AG04450 (cell line): ENCODE results near the gene ATP2B2. TPM values are rescaled to one million over a fixed set of nuclear protein-coding genes. Genes with fewer than 3 reads are reported as not detected.

Source experiments
- CTCF ChIA-PET: fragments of 300-600, 350-600 bp; formaldehyde crosslinking; extraction: SDS; loops from one replicate; lab custom pipeline; 2022; ENCODE audit warnings: antibody characterized with exemption, inconsistent platforms; lab: Charles Lee
- POLR2A ChIA-PET: fragments of 350-600 bp; formaldehyde crosslinking; extraction: SDS; loops from one replicate; lab custom pipeline; 2021; ENCODE audit warnings: antibody characterized with exemption, inconsistent platforms; lab: Yijun Ruan, JAX
- DNase-seq: peaks from one replicate; pipeline ENCODE4 v3.0.0-alpha.2; 2011; ENCODE audit warnings: low read depth, low spot score
- H3K27ac ChIP-seq: one replicate; pipeline ENCODE4 v1.5.1; 2012; ENCODE audit warnings: low read depth, low read length, control low read depth
- H3K27me3 ChIP-seq: one replicate; pipeline ENCODE4 v1.6.0; 2012; ENCODE audit warnings: low read length; ENCODE audit not compliant: control insufficient read depth, insufficient read depth
- H3K4me3 ChIP-seq: 2 replicates; pipeline ENCODE4 v1.5.1; 2011; ENCODE audit warnings: mild to moderate bottlenecking, low read depth, low read length, control low read depth
- H3K9me3 ChIP-seq: 2 replicates; pipeline ENCODE4 v1.5.1; 2012; ENCODE audit warnings: low read length; ENCODE audit not compliant: control insufficient read depth, insufficient read depth
- polyA plus RNA-seq: library from polyadenylated mRNA; depleted of rRNA; stranded (reverse); fragments of >200 nt; gene quantifications from 2 replicates; pipeline ENCODE4 v1.2.3, GENCODE V29; 2011
- TF ChIP-seq, protein P1 (sequence below): IDR thresholded peaks from 2 replicates; pipeline ENCODE4 v1.5.1; 2011; ENCODE audit warnings: low read depth, low read length, control low read depth, inconsistent platforms

ATP2B2 gene
- polyA plus RNA-seq, 1 experiment, result 0.01 TPM

- DNase-seq, result no peak
- ChIA-PET POLR2A (no interaction called here), CTCF (no interaction called here)
- Histone ChIP-seq H3K27ac (no peak overlapping the region), H3K27me3 (peaks cover 37% of the 10 kb centered on the region), H3K4me3 (no peak overlapping the region), H3K9me3 (no peaks in the 10 kb centered on the region)
- TF ChIP-seq, protein P1, sequence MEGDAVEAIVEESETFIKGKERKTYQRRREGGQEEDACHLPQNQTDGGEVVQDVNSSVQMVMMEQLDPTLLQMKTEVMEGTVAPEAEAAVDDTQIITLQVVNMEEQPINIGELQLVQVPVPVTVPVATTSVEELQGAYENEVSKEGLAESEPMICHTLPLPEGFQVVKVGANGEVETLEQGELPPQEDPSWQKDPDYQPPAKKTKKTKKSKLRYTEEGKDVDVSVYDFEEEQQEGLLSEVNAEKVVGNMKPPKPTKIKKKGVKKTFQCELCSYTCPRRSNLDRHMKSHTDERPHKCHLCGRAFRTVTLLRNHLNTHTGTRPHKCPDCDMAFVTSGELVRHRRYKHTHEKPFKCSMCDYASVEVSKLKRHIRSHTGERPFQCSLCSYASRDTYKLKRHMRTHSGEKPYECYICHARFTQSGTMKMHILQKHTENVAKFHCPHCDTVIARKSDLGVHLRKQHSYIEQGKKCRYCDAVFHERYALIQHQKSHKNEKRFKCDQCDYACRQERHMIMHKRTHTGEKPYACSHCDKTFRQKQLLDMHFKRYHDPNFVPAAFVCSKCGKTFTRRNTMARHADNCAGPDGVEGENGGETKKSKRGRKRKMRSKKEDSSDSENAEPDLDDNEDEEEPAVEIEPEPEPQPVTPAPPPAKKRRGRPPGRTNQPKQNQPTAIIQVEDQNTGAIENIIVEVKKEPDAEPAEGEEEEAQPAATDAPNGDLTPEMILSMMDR, result no peak
Measured at GRCh38 chr3:10524270-10524669, 18.9 kb upstream of the ATP2B2 start.

DNA sequence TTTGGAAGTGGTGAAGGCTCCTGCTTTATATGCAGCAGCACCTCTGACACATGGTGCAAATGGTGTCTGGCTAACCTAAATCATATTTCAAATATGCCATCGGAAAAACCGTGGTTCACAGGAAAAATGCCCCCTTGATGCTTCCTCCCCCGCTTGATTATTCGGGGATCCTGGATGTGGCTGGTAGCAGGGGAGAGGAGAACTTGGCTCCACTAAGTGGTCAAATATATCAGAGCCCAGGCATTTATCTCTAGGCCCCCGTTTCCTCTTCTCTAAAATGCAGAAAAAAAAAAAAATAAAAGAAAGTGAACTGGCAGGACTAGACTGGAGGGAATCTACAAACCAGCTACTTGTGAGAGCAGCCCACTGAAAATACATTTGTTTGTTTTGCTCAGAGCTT lies 18.2 kb upstream of the ATP2B2 start:
- CTCF ChIA-PET, result no interaction called here
- POLR2A ChIA-PET, result no interaction called here

GRCh38 chr3:10522646-10523303 lies 17.4 kb upstream of the ATP2B2 start:
- ChIA-PET POLR2A (interaction anchor here (0.6 kb wide), 1 partner anchor 11 kb away, joined by 4 read pairs; no protein-coding TSS in a partner anchor), CTCF (no interaction called here)
- Histone ChIP-seq H3K9me3 (no peaks in the 10 kb centered on the region), H3K27ac (no peak overlapping the region), H3K4me3 (no peak overlapping the region), H3K27me3 (peaks cover 36% of the 10 kb centered on the region)
- TF ChIP-seq, protein P1, result no peak
- no peak for DNase-seq

More for the DNA sequence above, 18.2 kb upstream of the ATP2B2 start:
- H3K27me3 ChIP-seq, result peaks cover 36% of the 10 kb centered on the region
- no peak overlapping the region for H3K4me3 ChIP-seq
- DNase-seq, result no peak
- TF ChIP-seq, protein P1, result no peak
- H3K9me3 ChIP-seq, result no peaks in the 10 kb centered on the region
- no peak overlapping the region for H3K27ac ChIP-seq

DNA sequence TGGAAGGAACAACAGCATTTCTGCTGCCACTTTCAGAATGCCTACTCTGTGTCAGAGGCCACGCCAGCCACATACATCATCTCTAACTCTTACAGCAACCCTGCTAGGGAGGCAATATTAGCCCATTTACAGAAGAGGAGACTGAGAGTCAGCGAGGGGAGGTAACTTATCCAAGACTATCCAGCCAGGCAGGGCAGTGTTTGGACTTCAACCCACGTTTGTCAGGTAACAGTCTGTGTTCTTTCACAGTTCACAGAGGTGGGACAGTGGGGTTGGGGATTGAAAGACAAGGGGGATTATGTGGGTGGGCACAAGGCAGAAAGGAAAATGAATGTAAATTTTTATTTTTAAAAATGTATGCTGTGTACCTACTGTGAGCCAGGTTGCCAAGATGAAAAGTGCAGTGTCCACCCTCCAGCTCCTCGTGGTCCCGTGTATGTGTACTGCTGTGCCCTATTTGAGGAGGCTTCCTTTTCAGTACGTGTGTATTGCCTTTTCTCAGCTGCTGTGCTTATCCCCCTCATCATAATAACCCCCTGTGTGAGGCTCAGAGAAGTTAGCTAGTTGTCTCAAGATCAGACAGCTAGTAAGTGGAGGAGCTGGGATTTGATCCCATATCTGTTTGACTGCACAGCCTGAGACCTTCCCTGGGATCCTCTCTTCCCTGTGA lies 16.5 kb upstream of the ATP2B2 start:
- no peak for DNase-seq
- Histone ChIP-seq H3K9me3 (no peaks in the 10 kb centered on the region), H3K4me3 (no peak overlapping the region), H3K27me3 (peaks cover 31% of the 10 kb centered on the region), H3K27ac (no peak overlapping the region)
- TF ChIP-seq, protein P1, result no peak
- CTCF ChIA-PET, result no interaction called here
- POLR2A ChIA-PET, result interaction anchor here (0.6 kb wide), 1 partner anchor 10 kb away, joined by 4 read pairs; no protein-coding TSS in a partner anchor

DNA sequence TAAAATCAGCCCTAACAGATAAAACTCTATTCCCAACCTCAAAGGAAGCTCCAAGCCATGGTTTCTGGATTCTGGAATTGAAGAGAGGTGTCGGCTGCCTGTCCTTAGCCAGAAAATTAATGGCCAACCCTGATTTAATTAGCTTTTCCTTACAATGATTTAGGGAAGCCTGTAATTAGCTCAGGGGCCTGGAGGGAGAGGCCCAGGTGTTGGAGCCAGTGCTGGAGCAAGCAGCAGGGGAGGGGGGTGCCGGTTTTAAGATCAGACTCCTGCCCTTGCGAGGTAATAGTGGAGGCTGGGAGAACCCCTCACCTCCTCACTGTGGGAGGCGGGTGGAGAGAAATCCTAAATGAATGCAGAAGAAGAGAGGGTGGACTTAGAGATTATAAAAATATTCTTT lies 14.7 kb upstream of the ATP2B2 start:
- Histone ChIP-seq H3K27ac (no peak overlapping the region), H3K9me3 (no peaks in the 10 kb centered on the region), H3K4me3 (no peak overlapping the region), H3K27me3 (peaks cover 28% of the 10 kb centered on the region)
- TF ChIP-seq, protein P1, result no peak
- POLR2A ChIA-PET, result no interaction called here
- CTCF ChIA-PET, result no interaction called here
- no peak for DNase-seq
